Activated T-cell treated with anti-CD3 and anti-CD28 coated beads, Interleukin-2, amount 50 U/mL, for 72 hours (primary cell): Measurements from ENCODE around the gene FGF1. TPM values are rescaled to one million over a fixed set of nuclear protein-coding genes. Genes with fewer than 3 reads are reported as not detected.

ENCODE experiments used
- ATAC-seq, 2 donors: fragments of 150-1000 bp; cut with Tn5 transposase; replicated peaks in 1 of 2; 2 replicates each; pipeline ENCODE4 v1.10.0; 2021; ENCODE audit warnings: moderate library complexity in 2 of 2, mild to moderate bottlenecking in 1 of 2
- DNase-seq, 2 donors: peaks; one replicate each; pipeline ENCODE4 v3.0.0; 2021 to 2022; ENCODE audit warnings: mixed read lengths in 1 of 2
- H3K27ac Mint-ChIP-seq: one replicate; pipeline ENCODE4 v1.8.0; 2022; ENCODE audit warnings: mild to moderate bottlenecking, moderate library complexity, mixed read lengths
- H3K27me3 Mint-ChIP-seq: one replicate; pipeline ENCODE4 v1.8.0; 2022; ENCODE audit warnings: low read depth, mixed read lengths
- H3K36me3 Mint-ChIP-seq, 2 donors: one replicate each; pipeline ENCODE4 v1.8.0; 2022; ENCODE audit warnings: mixed read lengths in 2 of 2, mild to moderate bottlenecking in 1 of 2; ENCODE audit not compliant: insufficient read depth in 2 of 2
- H3K4me1 Mint-ChIP-seq: one replicate; pipeline ENCODE4 v1.8.0; 2022; ENCODE audit warnings: low read depth, mixed read lengths
- H3K4me3 Mint-ChIP-seq, 2 donors: one replicate each; pipeline ENCODE4 v1.8.0; 2022; ENCODE audit warnings: mild to moderate bottlenecking in 2 of 2, mixed read lengths in 2 of 2, moderate library complexity in 2 of 2
- H3K9me3 Mint-ChIP-seq, 2 donors: one replicate each; pipeline ENCODE4 v1.8.0; 2022; ENCODE audit warnings: mixed read lengths in 2 of 2
- total RNA-seq, 2 donors: library from RNA; stranded (reverse); gene quantifications; one replicate each; pipeline ENCODE4 v1.2.3, GENCODE V29; 2022

Gene FGF1
- total RNA-seq, 2 donors from 2014 or later: not detected

DNA sequence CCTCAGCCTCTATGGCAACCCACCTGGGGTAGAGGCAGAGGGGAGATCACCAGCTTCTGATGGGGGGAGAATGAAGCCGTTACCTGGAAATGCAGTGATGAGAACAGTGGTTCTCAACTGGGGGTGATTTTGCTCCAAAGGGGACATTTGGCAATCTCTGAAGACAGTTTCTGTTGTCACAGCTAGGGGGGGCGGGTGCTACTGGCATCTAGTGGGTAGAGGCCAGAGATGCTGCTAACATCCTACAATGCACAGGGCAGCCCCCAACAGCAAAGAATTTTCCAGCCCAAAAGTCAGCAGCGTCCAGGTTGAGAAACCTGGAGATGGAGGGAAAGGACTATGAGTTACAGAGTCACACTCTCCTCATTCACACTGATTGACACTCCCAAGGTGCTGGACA, 84.5 kb downstream of the FGF1 start:
- ATAC-seq (no peak), DNase-seq (no peak)
- peaks cover 11% of the 10 kb centered on the region for H3K4me1 Mint-ChIP-seq
- no peak overlapping the region for H3K27ac Mint-ChIP-seq
- H3K9me3 Mint-ChIP-seq: no peaks in the 10 kb centered on the region
- peaks cover 17% of the 10 kb centered on the region for H3K27me3 Mint-ChIP-seq
- no peak overlapping the region for H3K4me3 Mint-ChIP-seq
- no peaks in the 10 kb centered on the region for H3K36me3 Mint-ChIP-seq

DNA sequence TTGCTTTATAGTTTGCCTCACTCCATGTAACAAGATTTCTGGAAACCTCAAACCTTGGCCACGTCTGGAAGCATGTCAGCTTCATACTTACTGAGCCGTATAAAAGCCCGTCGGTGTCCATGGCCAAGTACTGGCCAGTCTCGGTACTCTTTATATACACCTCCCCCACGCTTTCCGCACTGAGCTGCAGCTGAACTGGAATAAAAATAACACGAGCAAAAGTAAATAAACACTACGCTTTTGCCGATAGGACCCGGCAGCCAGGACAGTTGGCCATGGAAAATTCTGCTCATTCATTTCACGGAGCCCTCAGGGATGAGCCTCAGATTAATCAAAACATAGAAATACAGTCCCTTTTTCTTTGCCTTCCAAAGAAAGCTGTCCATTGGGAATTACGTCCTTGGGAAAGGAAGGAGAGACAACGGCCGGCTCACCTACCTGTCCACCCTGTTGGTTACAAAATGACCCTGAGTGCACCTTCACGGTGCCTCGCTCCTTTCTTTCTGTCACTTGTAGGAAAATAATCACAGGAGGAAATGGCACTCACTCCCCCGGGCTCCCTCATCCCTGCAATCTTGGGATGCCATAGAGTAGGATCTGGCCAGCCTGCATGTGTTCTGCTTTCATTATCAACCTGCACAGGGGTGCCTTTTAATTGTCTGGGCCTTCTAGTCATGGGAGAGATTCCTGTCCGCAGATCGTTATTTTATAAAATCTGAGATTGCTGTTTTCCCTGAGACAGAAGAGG, 85.1 kb downstream of the FGF1 start:
- no peak for ATAC-seq
- Mint-ChIP-seq H3K27me3 (peaks cover 15% of the 10 kb centered on the region), H3K4me1 (peaks cover 11% of the 10 kb centered on the region), H3K36me3 (no peaks in the 10 kb centered on the region), H3K9me3 (no peaks in the 10 kb centered on the region), H3K27ac (no peak overlapping the region), H3K4me3 (no peak overlapping the region)
- DNase-seq: no peak

DNA sequence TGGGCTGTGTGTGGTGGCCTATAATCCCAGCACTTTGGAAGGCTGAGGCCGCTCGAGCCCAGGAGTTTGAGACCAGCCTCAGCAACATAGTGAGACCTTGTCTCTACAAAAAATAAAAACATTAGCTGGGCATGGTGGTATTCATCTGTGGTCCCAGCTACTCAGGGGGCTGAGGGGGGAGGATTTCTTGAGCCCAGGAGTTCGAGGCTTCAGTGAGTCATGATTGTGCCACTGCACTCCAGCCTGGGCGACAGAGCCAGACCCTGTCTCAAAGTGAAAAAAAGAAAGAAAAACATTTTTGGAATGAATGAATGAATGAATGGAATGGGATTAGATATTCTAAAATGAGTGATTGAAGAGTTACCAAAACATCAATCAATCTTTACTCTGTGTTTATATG, 85.8 kb downstream of the FGF1 start:
- ATAC-seq (no peak), DNase-seq (no peak)
- Mint-ChIP-seq H3K27ac (no peak overlapping the region), H3K4me3 (no peak overlapping the region), H3K27me3 (peaks cover 11% of the 10 kb centered on the region), H3K36me3 (no peaks in the 10 kb centered on the region), H3K9me3 (no peaks in the 10 kb centered on the region), H3K4me1 (peaks cover 11% of the 10 kb centered on the region)

DNA sequence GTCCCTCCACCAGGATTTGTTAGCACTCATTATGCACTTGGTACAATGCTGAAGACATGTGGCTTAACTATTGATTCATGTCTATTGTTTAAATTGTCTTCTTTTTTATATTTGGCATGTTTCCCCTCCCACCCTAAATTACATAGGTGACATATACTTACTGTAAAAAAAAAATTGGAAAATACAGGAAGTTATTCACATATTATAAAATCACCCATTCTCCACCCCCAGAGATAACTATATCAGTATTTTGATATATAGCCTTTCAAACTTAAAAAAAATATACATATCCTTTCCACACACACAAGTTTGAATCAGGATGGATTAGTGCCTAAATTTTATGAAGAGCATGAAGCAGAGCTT, 87.6 kb downstream of the FGF1 start:
- ATAC-seq (no peak), DNase-seq (no peak)
- Mint-ChIP-seq H3K9me3 (no peaks in the 10 kb centered on the region), H3K27ac (no peak overlapping the region), H3K4me3 (no peak overlapping the region), H3K27me3 (peaks cover 14% of the 10 kb centered on the region), H3K4me1 (peaks cover 11% of the 10 kb centered on the region), H3K36me3 (no peaks in the 10 kb centered on the region)

DNA sequence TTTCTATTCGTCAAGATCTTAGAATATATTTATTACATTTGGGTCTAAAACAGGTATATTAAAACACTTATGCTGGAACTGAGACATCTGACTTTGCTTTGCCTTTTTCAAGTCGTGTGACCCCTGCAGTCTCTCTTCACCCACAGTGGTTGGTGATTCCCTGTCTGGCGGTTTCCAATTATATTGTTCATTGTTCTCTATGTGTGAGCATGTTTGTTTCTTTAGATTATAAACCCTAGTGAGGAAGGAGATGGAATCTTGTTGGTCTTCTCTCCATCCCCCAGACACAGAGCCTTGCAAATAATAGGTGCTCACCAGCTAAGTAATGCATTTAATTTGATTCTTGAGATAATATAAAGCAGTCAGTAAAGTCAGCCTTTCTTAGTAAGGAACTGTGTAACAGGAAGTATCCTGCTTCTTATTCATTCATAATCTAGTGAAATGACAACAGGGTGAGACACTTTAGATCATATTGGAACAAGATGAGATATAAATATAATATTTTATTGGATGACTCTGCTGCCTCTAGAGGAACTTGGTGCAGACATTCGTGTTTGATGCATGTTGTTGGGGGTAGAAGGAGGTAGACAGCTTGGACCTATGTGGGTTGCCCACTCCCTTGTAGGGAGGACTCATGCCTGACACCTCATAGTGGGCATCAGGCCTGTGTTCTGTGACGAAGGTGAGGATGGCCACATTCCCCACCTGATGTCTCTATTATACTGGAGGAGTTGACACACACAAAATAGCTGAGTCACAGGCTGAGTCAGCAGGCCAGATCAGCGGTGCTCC, 88.1 kb downstream of the FGF1 start:
- Mint-ChIP-seq H3K36me3 (no peaks in the 10 kb centered on the region), H3K4me3 (no peak overlapping the region), H3K27ac (no peak overlapping the region), H3K9me3 (no peaks in the 10 kb centered on the region), H3K4me1 (peaks cover 11% of the 10 kb centered on the region), H3K27me3 (peaks cover 9% of the 10 kb centered on the region)
- ATAC-seq (peak; percentile 61 to 93), DNase-seq (peak; percentile 26 to 38)

DNA sequence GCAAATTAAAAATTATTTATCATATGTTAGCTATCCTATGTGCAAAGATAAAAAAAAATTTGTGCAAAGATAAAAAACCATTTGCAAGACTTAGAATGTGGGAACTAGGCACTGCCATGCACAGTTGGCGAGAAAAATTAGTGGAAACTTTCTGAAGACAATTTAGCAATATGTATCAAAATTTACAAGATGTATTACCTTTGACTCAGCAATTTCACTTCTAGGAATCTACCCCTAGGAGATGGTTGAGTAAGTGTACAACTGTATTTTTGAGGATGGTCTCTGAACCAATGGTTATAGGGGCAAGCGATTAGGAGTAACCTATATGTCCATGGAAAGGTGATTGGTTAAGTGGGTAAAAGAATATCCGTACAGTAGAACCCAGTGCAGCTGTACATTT, 88.9 kb downstream of the FGF1 start:
- Mint-ChIP-seq H3K36me3 (no peaks in the 10 kb centered on the region), H3K4me1 (peaks cover 11% of the 10 kb centered on the region), H3K4me3 (no peak overlapping the region), H3K9me3 (no peaks in the 10 kb centered on the region), H3K27ac (no peak overlapping the region), H3K27me3 (peaks cover 9% of the 10 kb centered on the region)
- ATAC-seq: no peak
- DNase-seq: no peak

DNA sequence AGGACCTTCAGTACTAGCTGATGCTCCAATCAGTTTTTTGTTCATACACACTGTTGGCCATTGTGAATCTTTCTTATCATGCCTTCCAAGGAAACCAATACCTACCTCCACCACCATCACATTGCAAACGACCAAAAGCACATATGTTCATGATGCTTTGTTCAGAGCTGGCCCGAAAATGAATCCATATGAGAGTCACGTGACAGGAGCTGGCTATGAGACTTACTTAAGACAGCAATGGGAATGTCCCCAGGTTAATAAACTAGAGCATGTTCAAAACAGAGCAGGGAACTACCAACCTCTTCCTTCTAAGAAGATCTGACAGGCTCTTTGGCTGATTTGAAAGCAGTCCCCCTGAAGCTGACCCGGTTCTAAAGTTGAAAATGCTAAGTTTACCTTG, 93.5 kb downstream of the FGF1 start:
- peaks cover under 1% of the 10 kb centered on the region for H3K4me1 Mint-ChIP-seq
- peaks cover 18% of the 10 kb centered on the region for H3K27me3 Mint-ChIP-seq
- no peaks in the 10 kb centered on the region for H3K36me3 Mint-ChIP-seq
- no peak overlapping the region for H3K4me3 Mint-ChIP-seq
- ATAC-seq (no peak), DNase-seq (no peak)
- no peaks in the 10 kb centered on the region for H3K9me3 Mint-ChIP-seq
- H3K27ac Mint-ChIP-seq: no peak overlapping the region

DNA sequence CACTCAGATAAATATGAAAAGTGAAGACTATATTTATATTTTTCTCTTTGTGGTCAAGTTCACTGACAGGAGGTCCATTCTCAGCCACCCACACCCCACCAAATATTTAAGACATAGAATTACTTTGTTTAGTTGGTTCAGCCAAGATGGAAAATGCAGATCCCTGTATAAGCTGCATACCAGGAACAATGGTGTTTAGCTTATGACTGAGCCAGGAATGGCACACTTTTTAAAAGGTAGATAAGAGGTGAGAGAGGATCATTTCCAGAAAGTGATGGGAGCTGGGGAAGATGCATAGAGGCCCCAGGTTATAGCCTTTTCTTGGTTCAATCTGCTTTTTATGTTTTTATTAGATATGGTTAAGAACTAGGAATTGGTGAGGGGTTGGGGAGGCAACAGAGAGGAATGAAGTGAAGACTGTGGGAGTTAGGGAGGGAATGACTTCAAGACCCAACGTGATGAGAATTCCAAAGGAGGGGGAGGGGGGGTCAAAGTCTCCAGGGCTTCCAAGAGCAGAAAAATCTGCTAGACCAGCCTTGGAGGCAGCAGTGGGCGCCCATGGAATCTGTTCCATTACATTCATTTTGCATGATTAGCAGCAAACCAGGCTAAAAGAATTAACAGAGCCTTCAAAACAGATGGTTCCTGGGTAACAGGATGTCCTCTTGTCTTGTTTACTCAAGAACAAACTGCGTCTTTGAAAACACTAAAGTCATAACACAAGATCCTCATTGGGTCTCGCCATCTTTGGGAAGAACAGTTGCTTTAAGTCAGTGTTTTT, 95.2 kb downstream of the FGF1 start:
- no peaks in the 10 kb centered on the region for H3K4me1 Mint-ChIP-seq
- H3K4me3 Mint-ChIP-seq: no peak overlapping the region
- H3K27me3 Mint-ChIP-seq: peaks cover 18% of the 10 kb centered on the region
- DNase-seq (no peak), ATAC-seq (no peak)
- H3K9me3 Mint-ChIP-seq: no peaks in the 10 kb centered on the region
- no peak overlapping the region for H3K27ac Mint-ChIP-seq
- no peaks in the 10 kb centered on the region for H3K36me3 Mint-ChIP-seq

DNA sequence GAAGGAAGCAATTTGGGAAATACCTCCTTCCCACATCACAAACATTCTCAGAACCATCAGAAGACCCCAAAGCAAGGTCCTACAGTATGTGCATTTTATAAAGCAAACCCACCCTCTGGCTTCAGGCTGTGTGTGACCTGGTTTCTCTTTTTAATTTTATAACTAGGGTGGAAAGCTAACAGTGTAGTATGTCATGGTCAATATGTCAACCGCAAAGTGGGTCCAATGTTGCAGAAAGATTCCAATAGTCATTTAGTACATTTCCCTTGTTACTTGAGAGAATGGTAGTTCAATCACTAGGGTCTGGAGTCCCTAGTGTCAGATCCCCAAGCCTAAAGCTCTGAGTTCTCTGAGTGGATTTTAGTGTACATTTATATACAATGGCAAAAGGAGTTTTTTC, 96.2 kb downstream of the FGF1 start:
- DNase-seq (no peak), ATAC-seq (no peak)
- peaks cover 4% of the 10 kb centered on the region for H3K4me1 Mint-ChIP-seq
- peaks cover 17% of the 10 kb centered on the region for H3K27me3 Mint-ChIP-seq
- H3K9me3 Mint-ChIP-seq: no peaks in the 10 kb centered on the region
- no peaks in the 10 kb centered on the region for H3K36me3 Mint-ChIP-seq
- no peak overlapping the region for H3K4me3 Mint-ChIP-seq
- no peak overlapping the region for H3K27ac Mint-ChIP-seq

DNA sequence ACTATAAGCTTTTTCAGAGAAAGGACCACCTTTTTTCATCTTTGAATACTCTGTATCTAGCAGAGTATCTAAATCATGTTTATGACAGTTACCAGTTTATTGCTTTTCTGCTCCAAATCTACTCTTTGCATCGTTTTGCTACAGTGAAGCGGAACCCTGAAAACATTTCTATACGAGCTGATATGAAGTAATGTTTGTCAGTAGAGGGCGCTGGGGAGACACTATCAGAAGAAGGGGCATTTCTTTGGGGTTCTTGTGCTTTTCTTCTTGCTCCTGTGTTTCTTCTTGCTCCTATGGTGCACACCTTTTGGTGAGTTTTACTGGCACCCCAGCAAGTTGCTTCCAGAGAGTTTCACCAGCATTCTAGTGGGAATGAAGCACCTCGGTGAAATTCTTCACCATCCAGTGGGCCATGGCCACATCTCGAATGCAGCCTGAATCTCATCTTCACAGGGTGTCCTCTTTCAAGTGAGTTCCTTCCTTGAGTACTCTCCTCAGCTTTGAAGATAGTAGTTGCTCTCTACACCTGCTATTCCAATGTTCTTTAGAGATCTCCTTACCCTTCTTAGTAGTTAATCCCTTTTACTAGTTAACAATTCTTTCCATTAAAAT, 98.4 kb downstream of the FGF1 start:
- Mint-ChIP-seq H3K27ac (no peak overlapping the region), H3K4me1 (peaks cover 6% of the 10 kb centered on the region), H3K27me3 (peaks cover 9% of the 10 kb centered on the region), H3K36me3 (no peaks in the 10 kb centered on the region), H3K9me3 (peaks cover 0 to 1% of the 10 kb centered on the region in 2 donors), H3K4me3 (no peak overlapping the region)
- DNase-seq: peak; percentile 31 to 44
- ATAC-seq: no peak

DNA sequence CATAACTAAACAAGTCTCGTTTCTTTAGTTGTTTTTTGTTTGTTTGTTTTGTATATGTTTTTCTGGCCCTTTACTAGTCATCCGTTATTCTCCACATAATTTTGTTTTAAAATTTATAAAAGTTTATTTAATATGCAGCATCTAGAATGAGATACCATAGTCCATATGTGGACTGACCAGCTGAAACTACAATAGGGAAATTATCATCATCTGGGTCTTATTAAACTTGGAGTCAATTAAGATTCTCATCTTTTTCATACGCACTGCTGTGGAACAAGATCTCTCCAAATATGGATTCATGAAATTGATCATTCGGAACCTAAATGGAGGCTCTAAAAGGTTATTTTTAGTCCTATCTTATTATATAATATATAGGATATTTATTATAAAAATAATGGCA, 99.3 kb downstream of the FGF1 start:
- Mint-ChIP-seq H3K4me1 (peaks cover 10% of the 10 kb centered on the region), H3K4me3 (no peak overlapping the region), H3K27ac (no peak overlapping the region), H3K36me3 (no peaks in the 10 kb centered on the region), H3K9me3 (peaks cover 0 to 2% of the 10 kb centered on the region in 2 donors), H3K27me3 (peaks cover 9% of the 10 kb centered on the region)
- DNase-seq: no peak
- ATAC-seq: no peak

DNA sequence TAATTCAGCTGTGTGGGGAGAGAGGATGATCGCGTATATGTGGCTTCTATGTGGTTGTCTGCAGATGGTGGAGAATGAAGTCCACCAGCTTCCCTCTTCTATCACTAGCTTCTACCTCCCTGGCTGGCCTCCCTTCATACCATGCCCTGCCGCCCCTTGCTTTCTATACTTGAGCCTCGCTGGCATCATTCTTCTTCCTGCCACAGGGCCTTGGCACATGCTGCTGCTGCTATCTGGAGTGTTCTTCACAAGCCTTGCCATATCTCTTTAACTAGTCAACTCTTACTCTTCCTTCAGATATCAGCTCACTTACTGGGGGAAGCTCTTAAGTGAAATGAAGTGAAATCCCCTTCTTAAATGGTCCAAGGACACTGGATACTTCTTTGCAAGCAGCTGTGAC, 100.4 kb downstream of the FGF1 start:
- Mint-ChIP-seq H3K4me3 (no peak overlapping the region), H3K27ac (no peak overlapping the region), H3K36me3 (no peaks in the 10 kb centered on the region), H3K4me1 (peaks cover 20% of the 10 kb centered on the region), H3K9me3 (peaks cover 0 to 2% of the 10 kb centered on the region in 2 donors), H3K27me3 (peaks cover 9% of the 10 kb centered on the region)
- DNase-seq (no peak), ATAC-seq (no peak)

DNA sequence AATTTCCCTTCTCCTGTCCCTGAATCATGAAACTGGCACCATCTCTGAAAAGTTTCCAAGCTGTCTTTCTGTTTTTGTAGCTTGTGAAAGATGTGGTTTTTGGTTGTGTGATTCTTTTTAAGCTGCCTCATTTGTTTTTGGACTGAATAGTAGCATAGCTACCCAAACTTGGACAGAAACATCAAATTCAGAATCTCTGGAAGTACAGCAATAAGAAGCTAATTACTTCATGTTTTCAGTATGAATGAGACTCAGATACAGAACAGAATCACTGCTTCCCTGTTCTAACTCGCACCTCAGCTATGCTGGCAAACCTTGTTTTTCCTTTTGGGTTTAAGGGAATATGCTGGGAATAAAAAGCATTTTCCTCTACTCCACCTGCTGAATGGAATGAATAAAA, 101.0 kb downstream of the FGF1 start:
- peak in 1 of 2 donors; percentile 42 for ATAC-seq
- Mint-ChIP-seq H3K27me3 (peaks cover 9% of the 10 kb centered on the region), H3K4me1 (peaks cover 26% of the 10 kb centered on the region), H3K4me3 (no peak overlapping the region), H3K27ac (no peak overlapping the region), H3K36me3 (peaks cover 0 to 3% of the 10 kb centered on the region in 2 donors), H3K9me3 (peaks cover 2 to 5% of the 10 kb centered on the region in 2 donors)
- no peak for DNase-seq
